ENCODE results near the gene YIPF2. TPM values are rescaled to one million over a fixed set of nuclear protein-coding genes. Genes with fewer than 3 reads are reported as not detected.
A peak's percentile ranks its signal among the peaks of the same experiment; 100 is the strongest.

The YIPF2 gene
- total RNA-seq, 2 donors from 2014 or later: 55.6 to 62.6 TPM

- Histone ChIP-seq H3K9ac (ENCODE audit: extremely low read depth, low read length, poor library complexity, severe bottlenecking) (no peak overlapping the region), H3K27ac (ENCODE audit: low read depth, low read length) (peak overlapping the region; percentile 36)
- H3K27ac Mint-ChIP-seq: no peak overlapping the region
Observed at GRCh38 chr19:10876459-10877240, 51.8 kb downstream of the YIPF2 start.

GRCh38 chr19:10874024-10874423 lies 54.4 kb downstream of the YIPF2 start:
- Mint-ChIP-seq H3K36me3 (ENCODE audit: low read depth) (peaks cover 10% of the 10 kb centered on the region), H3K9me3 (no peaks in the 10 kb centered on the region), H3K4me1 (peaks cover 17% of the 10 kb centered on the region), H3K4me3 (no peak overlapping the region), H3K27me3 (ENCODE audit: insufficient read depth) (no peaks in the 10 kb centered on the region), H3K27ac (no peak overlapping the region)
- Histone ChIP-seq H3K4me3 (ENCODE audit: low read length) (no peak overlapping the region), H3K4me1 (ENCODE audit: control insufficient read depth, insufficient read depth, low read length) (no peaks in the 10 kb centered on the region), H3K9ac (ENCODE audit: extremely low read depth, low read length, poor library complexity, severe bottlenecking) (no peak overlapping the region), H3K36me3 (ENCODE audit: control insufficient read depth, insufficient read depth, low read length) (peaks cover 3% of the 10 kb centered on the region), H3K27me3 (ENCODE audit: control insufficient read depth, insufficient read depth, low read length, poor library complexity, severe bottlenecking) (no peaks in the 10 kb centered on the region), H3K27ac (ENCODE audit: low read depth, low read length) (no peak overlapping the region), H3K9me3 (ENCODE audit: control insufficient read depth, low read length) (no peaks in the 10 kb centered on the region)
- TF ChIP-seq, protein P1, sequence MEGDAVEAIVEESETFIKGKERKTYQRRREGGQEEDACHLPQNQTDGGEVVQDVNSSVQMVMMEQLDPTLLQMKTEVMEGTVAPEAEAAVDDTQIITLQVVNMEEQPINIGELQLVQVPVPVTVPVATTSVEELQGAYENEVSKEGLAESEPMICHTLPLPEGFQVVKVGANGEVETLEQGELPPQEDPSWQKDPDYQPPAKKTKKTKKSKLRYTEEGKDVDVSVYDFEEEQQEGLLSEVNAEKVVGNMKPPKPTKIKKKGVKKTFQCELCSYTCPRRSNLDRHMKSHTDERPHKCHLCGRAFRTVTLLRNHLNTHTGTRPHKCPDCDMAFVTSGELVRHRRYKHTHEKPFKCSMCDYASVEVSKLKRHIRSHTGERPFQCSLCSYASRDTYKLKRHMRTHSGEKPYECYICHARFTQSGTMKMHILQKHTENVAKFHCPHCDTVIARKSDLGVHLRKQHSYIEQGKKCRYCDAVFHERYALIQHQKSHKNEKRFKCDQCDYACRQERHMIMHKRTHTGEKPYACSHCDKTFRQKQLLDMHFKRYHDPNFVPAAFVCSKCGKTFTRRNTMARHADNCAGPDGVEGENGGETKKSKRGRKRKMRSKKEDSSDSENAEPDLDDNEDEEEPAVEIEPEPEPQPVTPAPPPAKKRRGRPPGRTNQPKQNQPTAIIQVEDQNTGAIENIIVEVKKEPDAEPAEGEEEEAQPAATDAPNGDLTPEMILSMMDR (conservative IDR thresholded peaks at IDR 0.05): no peak
- 93 to 100% methylated on average over 1 of the region's 1 CpG for WGBS, 2 experiments (ENCODE audit: insufficient coverage in 1 of 2, insufficient read length in 1 of 2)
- no peak for DNase-seq

More at GRCh38 chr19:10876459-10877240, 51.8 kb downstream of the YIPF2 start:
- TF ChIP-seq, protein P1 (conservative IDR thresholded peaks at IDR 0.05): no peak
- H3K4me1 Mint-ChIP-seq: peaks cover 29% of the 10 kb centered on the region
- H3K4me3 Mint-ChIP-seq: no peak overlapping the region
- peaks cover 3% of the 10 kb centered on the region for H3K36me3 ChIP-seq (ENCODE audit: control insufficient read depth, insufficient read depth, low read length)
- no peaks in the 10 kb centered on the region for H3K9me3 Mint-ChIP-seq
- H3K4me1 ChIP-seq (ENCODE audit: control insufficient read depth, insufficient read depth, low read length): peaks cover 12% of the 10 kb centered on the region
- no peaks in the 10 kb centered on the region for H3K27me3 Mint-ChIP-seq (ENCODE audit: insufficient read depth)
- no peaks in the 10 kb centered on the region for H3K27me3 ChIP-seq (ENCODE audit: control insufficient read depth, insufficient read depth, low read length, poor library complexity, severe bottlenecking)
- no peaks in the 10 kb centered on the region for H3K9me3 ChIP-seq (ENCODE audit: control insufficient read depth, low read length)
- WGBS, 2 experiments (ENCODE audit: insufficient coverage in 1 of 2, insufficient read length in 1 of 2): 91 to 95% methylated on average over 9 to 10 of the region's 10 CpGs
- H3K36me3 Mint-ChIP-seq (ENCODE audit: low read depth): peaks cover 10% of the 10 kb centered on the region
- no peak overlapping the region for H3K4me3 ChIP-seq (ENCODE audit: low read length)
- DNase-seq: peak; percentile 40

DNA sequence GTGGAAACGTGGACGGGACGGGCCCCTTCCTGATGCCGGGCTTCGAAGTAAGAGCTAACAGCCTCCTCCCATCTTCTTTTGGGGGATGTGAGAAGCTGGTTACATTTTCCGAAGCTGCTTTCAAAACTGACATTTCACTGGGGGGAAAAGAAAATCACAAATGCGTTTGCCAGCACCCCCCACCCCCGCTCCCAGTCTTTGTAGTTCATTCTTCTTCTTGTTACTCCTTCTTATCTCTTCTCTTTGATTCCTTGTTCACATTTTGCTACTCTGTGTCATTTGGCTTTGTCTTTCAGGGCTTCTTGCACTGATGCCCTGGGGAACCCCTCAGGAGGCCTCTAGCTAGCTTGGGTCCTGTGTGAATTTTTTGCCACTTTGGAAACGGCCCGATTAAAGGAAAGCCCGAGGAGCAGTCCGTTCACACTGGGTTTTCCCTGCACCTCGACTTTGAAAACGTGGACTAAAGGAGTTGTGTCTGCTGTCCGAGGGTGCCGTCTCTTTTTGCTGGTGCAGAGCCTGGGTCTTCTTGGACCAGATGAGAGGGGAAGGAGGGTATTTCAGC lies 55.8 kb downstream of the YIPF2 start:
- Mint-ChIP-seq H3K27ac (peak overlapping the region; percentile 65), H3K27me3 (ENCODE audit: insufficient read depth) (no peaks in the 10 kb centered on the region), H3K9me3 (no peaks in the 10 kb centered on the region), H3K4me3 (peak overlapping the region; percentile 71), H3K4me1 (peaks cover 11% of the 10 kb centered on the region), H3K36me3 (ENCODE audit: low read depth) (peaks cover 10% of the 10 kb centered on the region)
- Histone ChIP-seq H3K27ac (ENCODE audit: low read depth, low read length) (peak overlapping the region; percentile 42), H3K27me3 (ENCODE audit: control insufficient read depth, insufficient read depth, low read length, poor library complexity, severe bottlenecking) (no peaks in the 10 kb centered on the region), H3K36me3 (ENCODE audit: control insufficient read depth, insufficient read depth, low read length) (peaks cover 3% of the 10 kb centered on the region), H3K9me3 (ENCODE audit: control insufficient read depth, low read length) (no peaks in the 10 kb centered on the region), H3K4me3 (ENCODE audit: low read length) (peak overlapping the region; percentile 86), H3K9ac (ENCODE audit: extremely low read depth, low read length, poor library complexity, severe bottlenecking) (peak overlapping the region; percentile 75), H3K4me1 (ENCODE audit: control insufficient read depth, insufficient read depth, low read length) (no peaks in the 10 kb centered on the region)
- peak; percentile 46 for DNase-seq
- TF ChIP-seq, protein P1 (conservative IDR thresholded peaks at IDR 0.05): no peak
- 25 to 35% methylated on average over 11 to 16 of the region's 16 CpGs for WGBS, 2 experiments (ENCODE audit: insufficient coverage in 1 of 2, insufficient read length in 1 of 2)

Other genes with a start within 250 kb of the YIPF2 start
- gene QTRT1, start 227.2 kb downstream of the YIPF2 start, total RNA-seq: 10 to 100 TPM; 36.8 to 40.0 TPM
- 100 to 1,000 TPM; 118 to 136 TPM for gene DNM2, start 210.6 kb downstream of the YIPF2 start, total RNA-seq
- gene TMED1, start 92.4 kb downstream of the YIPF2 start, total RNA-seq: 10 to 100 TPM; 19.7 to 34.5 TPM
- gene C19orf38, start 80.2 kb downstream of the YIPF2 start, total RNA-seq: under 1 TPM in 1 of 2 donors, not detected in 1; 0.24 TPM
- 10 to 100 TPM; 80.6 to 86.6 TPM for gene CARM1, start 57.1 kb downstream of the YIPF2 start, total RNA-seq
- gene TIMM29, start 172 bp upstream of the YIPF2 start, total RNA-seq: 10 to 100 TPM; 20.0 to 26.8 TPM
- gene SMARCA4, start 32.4 kb upstream of the YIPF2 start, total RNA-seq: 100 to 1,000 TPM; 290 to 292 TPM
- gene LDLR, start 160.8 kb upstream of the YIPF2 start, total RNA-seq: 100 to 1,000 TPM in 1 of 2 donors, 10 to 100 TPM in 1; 61.0 to 101 TPM
- 10 to 100 TPM; 35.4 to 50.0 TPM for gene SPC24, start 227.1 kb upstream of the YIPF2 start, total RNA-seq